ENCODE data around the gene PARD3B. TPM values are rescaled to one million over a fixed set of nuclear protein-coding genes. Genes with fewer than 3 reads are reported as not detected.

Gene PARD3B
- total RNA-seq, 1 experiment from 2014 or later: 6.4 TPM

DNA sequence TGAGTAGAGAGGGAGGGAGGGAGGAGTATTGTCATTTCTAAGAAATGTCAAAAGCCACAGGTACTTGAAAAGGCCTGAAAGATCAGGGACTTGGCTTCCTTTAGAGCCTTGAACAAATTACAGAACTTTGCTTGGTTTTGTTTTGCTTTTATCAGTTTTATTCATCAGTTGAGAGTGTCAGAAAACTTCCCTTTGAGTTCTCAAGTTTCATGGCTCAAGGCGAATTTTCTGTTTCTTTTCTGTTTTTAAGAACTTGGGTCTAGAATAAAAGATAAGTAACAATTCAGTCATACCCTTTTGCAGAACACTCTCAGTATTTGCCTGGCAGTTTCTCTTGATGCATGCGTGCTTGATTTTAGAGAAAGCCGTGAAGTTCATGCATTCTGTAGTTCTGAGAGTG is 531.9 kb downstream of the PARD3B start:
- Mint-ChIP-seq H3K4me1 (peaks cover 15 to 17% of the 10 kb centered on the region in 2 experiments), H3K36me3 (ENCODE audit: insufficient read depth in 1 of 3, low read depth in 3 of 3) (no peaks in the 10 kb centered on the region), H3K4me3 (no peak overlapping the region), H3K27ac (no peak overlapping the region), H3K27me3 (ENCODE audit: low read depth) (no peaks in the 10 kb centered on the region), H3K9me3 (no peaks in the 10 kb centered on the region)
- TF ChIP-seq, protein P1, sequence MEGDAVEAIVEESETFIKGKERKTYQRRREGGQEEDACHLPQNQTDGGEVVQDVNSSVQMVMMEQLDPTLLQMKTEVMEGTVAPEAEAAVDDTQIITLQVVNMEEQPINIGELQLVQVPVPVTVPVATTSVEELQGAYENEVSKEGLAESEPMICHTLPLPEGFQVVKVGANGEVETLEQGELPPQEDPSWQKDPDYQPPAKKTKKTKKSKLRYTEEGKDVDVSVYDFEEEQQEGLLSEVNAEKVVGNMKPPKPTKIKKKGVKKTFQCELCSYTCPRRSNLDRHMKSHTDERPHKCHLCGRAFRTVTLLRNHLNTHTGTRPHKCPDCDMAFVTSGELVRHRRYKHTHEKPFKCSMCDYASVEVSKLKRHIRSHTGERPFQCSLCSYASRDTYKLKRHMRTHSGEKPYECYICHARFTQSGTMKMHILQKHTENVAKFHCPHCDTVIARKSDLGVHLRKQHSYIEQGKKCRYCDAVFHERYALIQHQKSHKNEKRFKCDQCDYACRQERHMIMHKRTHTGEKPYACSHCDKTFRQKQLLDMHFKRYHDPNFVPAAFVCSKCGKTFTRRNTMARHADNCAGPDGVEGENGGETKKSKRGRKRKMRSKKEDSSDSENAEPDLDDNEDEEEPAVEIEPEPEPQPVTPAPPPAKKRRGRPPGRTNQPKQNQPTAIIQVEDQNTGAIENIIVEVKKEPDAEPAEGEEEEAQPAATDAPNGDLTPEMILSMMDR (conservative IDR thresholded peaks at IDR 0.05): no peak
- Histone ChIP-seq H2AK5ac (ENCODE audit: insufficient read length, low read length) (no peak overlapping the region), H2BK20ac (ENCODE audit: low read depth, low read length, poor library complexity, severe bottlenecking) (no peak overlapping the region), H3K14ac (ENCODE audit: insufficient read depth, low read length) (no peak overlapping the region), H3T11ph (ENCODE audit: low read length) (no peak overlapping the region), H3K79me2 (ENCODE audit: insufficient read depth, low read length) (no peaks in the 10 kb centered on the region), H4K8ac (replicated peaks; ENCODE audit: insufficient read length, low read depth, low read length) (no peak overlapping the region), H4K91ac (ENCODE audit: insufficient read length, low read depth, low read length) (no peak overlapping the region), H3K9ac (ENCODE audit: extremely low read depth, insufficient read length, low read length) (no peak overlapping the region), H2BK120ac (ENCODE audit: low read depth, low read length, poor library complexity, severe bottlenecking) (no peak overlapping the region), H3K27ac (ENCODE audit: insufficient read length, low read depth, low read length) (no peak overlapping the region), H3K4me1 (ENCODE audit: insufficient read depth, low read length) (no peaks in the 10 kb centered on the region), H3K56ac (ENCODE audit: insufficient read length, low read depth, low read length) (no peak overlapping the region), H3K4me2 (ENCODE audit: insufficient read depth, insufficient read length, low read length) (no peak overlapping the region), H3K18ac (ENCODE audit: insufficient read length, low read depth, low read length) (no peak overlapping the region), H2BK5ac (ENCODE audit: insufficient read length, low read length) (no peak overlapping the region), H4K5ac (ENCODE audit: insufficient read length, low read depth, low read length) (no peak overlapping the region), H3K23ac (ENCODE audit: insufficient read length, low read depth, low read length) (no peak overlapping the region), H3K4ac (ENCODE audit: low read depth, low read length) (no peak overlapping the region), H2AFZ (ENCODE audit: low read length) (no peak overlapping the region), H3K9me3 (ENCODE audit: control insufficient read depth, low read depth, low read length) (no peaks in the 10 kb centered on the region), H3K23me2 (ENCODE audit: insufficient read length, low read depth, low read length, poor library complexity, severe bottlenecking) (no peaks in the 10 kb centered on the region), H3K27me3 (ENCODE audit: insufficient read depth, low read length) (no peaks in the 10 kb centered on the region), H4K20me1 (ENCODE audit: control insufficient read depth, insufficient read depth, insufficient read length) (no peaks in the 10 kb centered on the region), H3K79me1 (ENCODE audit: insufficient read depth, low read depth, low read length, poor library complexity, severe bottlenecking) (no peaks in the 10 kb centered on the region), H2BK12ac (ENCODE audit: insufficient read length, low read depth, low read length) (no peak overlapping the region), H2BK15ac (ENCODE audit: low read depth, low read length) (no peak overlapping the region)
- no peak for DNase-seq
- no CpG with 5 or more reads among the region's 3 CpGs for WGBS (ENCODE audit: extremely low coverage, insufficient read length, low lambda C conversion rate)

All from H9 (cell line).